Astrocyte of the spinal cord (primary cell): ENCODE measurements around the gene NGEF.

Source experiments
- DNase-seq: peaks from one replicate; pipeline ENCODE4 v3.0.0; 2011; ENCODE audit warnings: low read depth, low spot score
- H3K4me3 ChIP-seq: 2 replicates; pipeline ENCODE4 v1.5.1; 2011; ENCODE audit warnings: low read depth, mild to moderate bottlenecking, low read length, moderate library complexity
- CTCF ChIP-seq: IDR thresholded peaks from 2 replicates; pipeline ENCODE4 v1.5.1; 2012; ENCODE audit warnings: low read depth, mild to moderate bottlenecking, low read length, inconsistent platforms
- in situ Hi-C: cut with HindIII; loops from 2 replicates; pipeline ENCODE4 v1.10.0; 2017; ENCODE audit warnings: low sequenced_read_pairs

The NGEF gene

GRCh38 chr2:232836934-232837333 lies 176.1 kb downstream of the NGEF start:
- no peak for DNase-seq
- no peak overlapping the region for H3K4me3 ChIP-seq
- in situ Hi-C loops: no loop called here
- TF ChIP-seq CTCF: no peak

- no peak for DNase-seq
- no peak overlapping the region for H3K4me3 ChIP-seq
- no peak for TF ChIP-seq CTCF
- in situ Hi-C loops: no loop called here
Measured at GRCh38 chr2:232835687-232836208, 177.3 kb downstream of the NGEF start.

DNA sequence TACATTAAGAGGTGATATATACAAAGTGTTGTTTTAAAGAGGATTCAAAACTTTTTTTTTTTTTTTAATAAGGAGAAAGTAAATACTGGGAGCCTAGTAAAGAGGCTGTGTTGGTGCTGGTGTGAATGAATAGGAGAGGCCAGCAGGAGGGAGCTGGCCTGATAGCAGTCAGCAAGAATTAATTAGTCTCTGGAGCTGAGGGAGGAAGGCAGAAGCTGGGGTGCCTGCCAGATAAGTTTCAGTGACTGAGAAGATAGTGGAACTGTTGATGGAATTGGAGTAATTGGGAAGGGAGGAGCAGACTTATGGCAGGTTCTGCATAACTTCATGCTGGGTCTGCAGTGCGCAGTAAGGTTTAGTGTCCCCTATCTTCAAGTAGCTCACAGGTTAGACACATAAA lies 179.2 kb downstream of the NGEF start:
- DNase-seq: no peak
- in situ Hi-C loops: no loop called here
- TF ChIP-seq CTCF: no peak
- no peak overlapping the region for H3K4me3 ChIP-seq

GRCh38 chr2:232831496-232831895 lies 181.6 kb downstream of the NGEF start:
- in situ Hi-C loops: no loop called here
- H3K4me3 ChIP-seq: no peak overlapping the region
- no peak for DNase-seq
- no peak for TF ChIP-seq CTCF

- H3K4me3 ChIP-seq: no peak overlapping the region
- no peak for TF ChIP-seq CTCF
- DNase-seq: no peak
- in situ Hi-C loops: no loop called here
Measured at GRCh38 chr2:232829988-232830387, 183.1 kb downstream of the NGEF start.
